SU-DHL-6 (cell line): ENCODE data around the gene FTCDNL1.

Source experiments
- CTCF ChIP-seq: fragments of 200-600 bp; sonication (generic); IDR thresholded peaks from one replicate; pipeline ENCODE4 v1.5.1; 2017; ENCODE audit warnings: antibody characterized with exemption, mild to moderate bottlenecking, low read length, moderate library complexity; ENCODE audit not compliant: insufficient read depth, poor library complexity, severe bottlenecking
- EZH2phosphoT487 ChIP-seq: fragments of 200-600 bp; sonication (generic), shearing (Covaris generic); conservative IDR thresholded peaks from 2 replicates; pipeline ENCODE4 v1.6.1; 2018; ENCODE audit warnings: mild to moderate bottlenecking, antibody characterized with exemption, low read length, moderate library complexity, mixed read lengths

- no peak for TF ChIP-seq CTCF
- no peak for TF ChIP-seq EZH2phosphoT487
Observed at GRCh38 chr2:199744724-199745123, 106.3 kb downstream of the FTCDNL1 start.
